SK-N-SH (cell line): ENCODE results near the gene PLIN5. TPM values are rescaled to one million over a fixed set of nuclear protein-coding genes. Genes with fewer than 3 reads are reported as not detected.
"Not testable (repeated sequence)": the region's sequence is repeated elsewhere in the genome, so short reads cannot be mapped to it uniquely, and the experiment has no call there.

Experiments
- CTCF ChIA-PET: fragments of 300-600, 350-600 bp; formaldehyde crosslinking; extraction: SDS; loops from one replicate; lab custom pipeline; 2021; lab: Yijun Ruan, JAX
- POLR2A ChIA-PET: fragments of 350-600 bp; sonication (Branson Sonifier 250); formaldehyde crosslinking; extraction: SDS; loops from one replicate; lab custom pipeline; 2020; ENCODE audit warnings: antibody characterized with exemption, inconsistent platforms; lab: Yijun Ruan, JAX
- DNase-seq: peaks from one replicate; pipeline ENCODE4 v3.0.0; 2012
- H2AFZ ChIP-seq: fragments of 200-600 bp; sonication (generic); 2 replicates; pipeline ENCODE4 v1.8.1; 2016; ENCODE audit warnings: antibody characterized with exemption, mild to moderate bottlenecking, low read depth
- H3F3A ChIP-seq: fragments of 200-600 bp; sonication (generic); replicated peaks from 2 replicates; pipeline ENCODE3; 2016; ENCODE audit warnings: antibody characterized with exemption, mild to moderate bottlenecking; ENCODE audit not compliant: insufficient read depth
- H3K27ac ChIP-seq, 2 experiments: fragments of 200-500 bp in 1 of 2; fragments of 200-600 bp in 1 of 2; sonication (Bioruptor generic) in 1 of 2; sonication (generic), shearing (Covaris generic) in 1 of 2; 2 replicates each; pipeline versions ENCODE4 v1.5.1 to v1.6.1; 2014 to 2016; ENCODE audit warnings: low read depth in 2 of 2, inconsistent platforms in 1 of 2, low read length in 1 of 2, mild to moderate bottlenecking in 1 of 2, mixed read lengths in 1 of 2
- H3K27me3 ChIP-seq: fragments of 200-600 bp; sonication (generic), shearing (Covaris generic); 2 replicates; pipeline ENCODE4 v1.6.1; 2016; ENCODE audit warnings: mixed run types; ENCODE audit not compliant: insufficient read depth
- H3K36me3 ChIP-seq, 2 experiments: fragments of 200-500 bp in 1 of 2; fragments of 200-600 bp in 1 of 2; sonication (Bioruptor generic) in 1 of 2; sonication (generic) in 1 of 2; replicated peaks in 1 of 2; 2 replicates each; pipeline versions ENCODE3 to v1.5.1; 2014 to 2016; ENCODE audit warnings: low read length in 1 of 2, mild to moderate bottlenecking in 1 of 2; ENCODE audit not compliant: insufficient read depth in 2 of 2, control insufficient read depth in 1 of 2
- H3K4me1 ChIP-seq, 2 experiments: fragments of 200-500 bp in 1 of 2; fragments of 200-600 bp in 1 of 2; sonication (Bioruptor generic) in 1 of 2; sonication (generic), shearing (Covaris generic) in 1 of 2; 2 replicates each; pipeline versions ENCODE4 v1.5.1 to v1.6.1; 2014 to 2016; ENCODE audit warnings: low read depth in 1 of 2, low read length in 1 of 2, mixed run types in 1 of 2; ENCODE audit not compliant: insufficient read depth in 2 of 2, control insufficient read depth in 1 of 2
- H3K4me2 ChIP-seq: fragments of 200-600 bp; sonication (generic), shearing (Covaris generic); 2 replicates; pipeline ENCODE4 v1.6.1; 2017; ENCODE audit warnings: mixed run types
- H3K4me3 ChIP-seq, 2 experiments: fragments of 200-500 bp in 1 of 2; fragments of 200-600 bp in 1 of 2; sonication (Bioruptor generic) in 1 of 2; sonication (generic), shearing (Covaris generic) in 1 of 2; 2 replicates each; pipeline versions ENCODE4 v1.5.1 to v1.8.1; 2014 to 2016; ENCODE audit warnings: low read depth in 2 of 2, inconsistent platforms in 1 of 2, low read length in 1 of 2, mild to moderate bottlenecking in 1 of 2, mixed read lengths in 1 of 2, moderate library complexity in 1 of 2
- H3K79me2 ChIP-seq: fragments of 200-600 bp; sonication (generic); 2 replicates; pipeline ENCODE4 v1.8.1; 2017; ENCODE audit warnings: mild to moderate bottlenecking; ENCODE audit not compliant: insufficient read depth
- H3K9ac ChIP-seq: fragments of 200-600 bp; sonication (generic); 2 replicates; pipeline ENCODE4 v1.6.1; 2017; ENCODE audit warnings: mixed run types
- H3K9me2 ChIP-seq: fragments of 200-600 bp; sonication (generic); 2 replicates; pipeline ENCODE4 v1.6.1; 2017; ENCODE audit warnings: mixed run types
- H3K9me3 ChIP-seq: fragments of 200-600 bp; sonication (generic); 2 replicates; pipeline ENCODE4 v1.6.1; 2017; ENCODE audit warnings: mixed run types, mild to moderate bottlenecking, moderate library complexity
- H4K20me1 ChIP-seq: fragments of 200-600 bp; sonication (generic); 2 replicates; pipeline ENCODE4 v1.6.1; 2017; ENCODE audit warnings: mild to moderate bottlenecking, mixed run types; ENCODE audit not compliant: insufficient read depth
- CHD2 ChIP-seq: fragments of 150-350 bp; IDR thresholded peaks from 2 replicates; pipeline ENCODE4 v1.6.1; 2018; ENCODE audit warnings: low read length; ENCODE audit not compliant: partially characterized antibody
- CTCF ChIP-seq: fragments of 200-600 bp; sonication (generic); IDR thresholded peaks from 2 replicates; pipeline ENCODE4 v1.6.1; 2017; ENCODE audit warnings: antibody characterized with exemption, mild to moderate bottlenecking, moderate library complexity
- ELF1 ChIP-seq: IDR thresholded peaks from 2 replicates; pipeline ENCODE4 v1.4.0; 2012
- EZH2phosphoT487 ChIP-seq: fragments of 200-600 bp; sonication (generic); IDR thresholded peaks from 2 replicates; pipeline ENCODE4 v1.6.1; 2017; ENCODE audit warnings: low read depth, mixed run types, mild to moderate bottlenecking, antibody characterized with exemption, moderate library complexity, borderline replicate concordance
- GABPA ChIP-seq: IDR thresholded peaks from 2 replicates; pipeline ENCODE4 v1.4.0; 2012; ENCODE audit warnings: low read depth, mild to moderate bottlenecking
- GATA2 ChIP-seq: sonication (generic); formaldehyde crosslinking; IDR thresholded peaks from 2 replicates; pipeline ENCODE4 v1.5.0; 2020; ENCODE audit warnings: mild to moderate bottlenecking, missing genetic modification reagents
- IRF3 ChIP-seq: fragments of 150-350 bp; IDR thresholded peaks from 2 replicates; pipeline ENCODE4 v1.6.1; 2016; ENCODE audit warnings: mild to moderate bottlenecking, low read depth, low read length
- MAX ChIP-seq: IDR thresholded peaks from 2 replicates; pipeline ENCODE4 v1.4.0; 2012; ENCODE audit warnings: low read depth
- NFIC ChIP-seq: IDR thresholded peaks from 2 replicates; pipeline ENCODE4 v1.4.0; 2012; ENCODE audit warnings: borderline replicate concordance
- NRF1 ChIP-seq: IDR thresholded peaks from 2 replicates; pipeline ENCODE4 v1.6.1; 2012; ENCODE audit warnings: low read depth, mild to moderate bottlenecking, low read length
- PBX3 ChIP-seq: IDR thresholded peaks from 2 replicates; pipeline ENCODE4; 2012
- POLR2AphosphoS5 ChIP-seq: IDR thresholded peaks from 2 replicates; pipeline ENCODE4 v1.6.1; 2012; ENCODE audit warnings: low read depth, low read length
- RCOR1 ChIP-seq: fragments of 150-350 bp; IDR thresholded peaks from 2 replicates; pipeline ENCODE4 v1.6.1; 2017; ENCODE audit warnings: antibody characterized with exemption, low read length
- RXRA ChIP-seq: IDR thresholded peaks from 2 replicates; pipeline ENCODE4 v1.4.0; 2012; ENCODE audit warnings: low read depth, mild to moderate bottlenecking, borderline replicate concordance
- SIN3A ChIP-seq: IDR thresholded peaks from 2 replicates; pipeline ENCODE4 v1.6.1; 2012; ENCODE audit warnings: low read depth, mild to moderate bottlenecking, low read length, moderate library complexity, borderline replicate concordance
- SMC3 ChIP-seq: IDR thresholded peaks from 2 replicates; pipeline ENCODE4 v1.6.1; 2012; ENCODE audit warnings: low read depth, low read length, improper control_type of control experiment
- TAF1 ChIP-seq: IDR thresholded peaks from 2 replicates; pipeline ENCODE4 v1.6.1; 2012; ENCODE audit warnings: low read depth, mild to moderate bottlenecking, low read length, moderate library complexity, borderline replicate concordance
- TEAD4 ChIP-seq: IDR thresholded peaks from 2 replicates; pipeline ENCODE4 v1.4.0; 2012; ENCODE audit warnings: mild to moderate bottlenecking, borderline replicate concordance; ENCODE audit not compliant: insufficient read depth
- WGBS: methylation state at CpG from one replicate; pipeline ENCODE4 v1.1.6; 2017; ENCODE audit warnings: low lambda C conversion rate; 5-methylcytosine and 5-hydroxymethylcytosine counted together
- polyA plus RNA-seq, 3 experiments: library from polyadenylated mRNA; depleted of rRNA; stranded (reverse); fragments of >200 nt; gene quantifications; 2 replicates each; pipeline ENCODE4 v1.2.3, GENCODE V29; 2012

Gene PLIN5
- polyA plus RNA-seq, 1 of the 3 experiments (the other 2 are of a cell fraction) = 0.59 TPM

- Histone ChIP-seq H3K9me3 (no peaks in the 10 kb centered on the region), H3K4me2 (no peak overlapping the region), H3K4me1 (peaks cover 0 to 3% of the 10 kb centered on the region in 2 experiments; a peak in 2 of 4 replicates), H3K9me2 (no peaks in the 10 kb centered on the region), H3K9ac (no peak overlapping the region), H4K20me1 (no peaks in the 10 kb centered on the region), H3K36me3 (no peaks in the 10 kb centered on the region), H3K4me3 (no peak overlapping the region), H3F3A (no peaks in the 10 kb centered on the region), H3K27ac (no peak overlapping the region), H3K27me3 (peaks cover 26% of the 10 kb centered on the region; the same call in 1 of the 2 replicates), H3K79me2 (no peaks in the 10 kb centered on the region), H2AFZ (no peak overlapping the region)
- TF ChIP-seq SMC3 (no peak), PBX3 (no peak), TEAD4 (no peak), RXRA (no peak), TAF1 (no peak), EZH2phosphoT487 (no peak), ELF1 (no peak), MAX (no peak), NRF1 (no peak), IRF3 (no peak), CHD2 (no peak), RCOR1 (no peak), GATA2 (CRISPR knock-in tag) (no peak)
- 66% methylated on average over 10 of the region's 14 CpGs for WGBS
- CTCF ChIA-PET = no interaction called here
- POLR2A ChIA-PET = no interaction called here
- no peak for DNase-seq
Observed at GRCh38 chr19:4529924-4530522, 5.0 kb downstream of the PLIN5 start.

- Histone ChIP-seq H3K9ac (no peak overlapping the region), H2AFZ (no peak overlapping the region), H3K4me1 (no peaks in the 10 kb centered on the region; a peak in 1 of 4 replicates), H3K9me3 (no peaks in the 10 kb centered on the region), H4K20me1 (no peaks in the 10 kb centered on the region), H3K79me2 (no peaks in the 10 kb centered on the region), H3K9me2 (no peaks in the 10 kb centered on the region), H3K36me3 (no peaks in the 10 kb centered on the region), H3K27ac (no peak overlapping the region), H3K4me2 (no peak overlapping the region), H3K27me3 (peaks cover 26% of the 10 kb centered on the region; the same call in 1 of the 2 replicates), H3K4me3 (no peak overlapping the region), H3F3A (no peaks in the 10 kb centered on the region)
- DNase-seq = no peak
- ChIA-PET CTCF (no interaction called here), POLR2A (no interaction called here)
- TF ChIP-seq NFIC = no peak
- no peak for TF ChIP-seq SIN3A
- TF ChIP-seq PBX3 = no peak
- no peak for TF ChIP-seq GABPA
- no peak for TF ChIP-seq CTCF
- no peak for TF ChIP-seq POLR2AphosphoS5
- WGBS = 39% methylated on average over 5 of the region's 15 CpGs
Observed at GRCh38 chr19:4528843-4529242, 6.2 kb downstream of the PLIN5 start.

GRCh38 chr19:4527377-4527776 lies 7.6 kb downstream of the PLIN5 start:
- H3K27ac ChIP-seq, H3K36me3 ChIP-seq, POLR2A ChIA-PET, DNase-seq, H3F3A ChIP-seq, H3K9ac ChIP-seq, H3K4me1 ChIP-seq, H3K4me2 ChIP-seq, H3K79me2 ChIP-seq, H3K9me2 ChIP-seq, H3K9me3 ChIP-seq, H4K20me1 ChIP-seq, H3K4me3 ChIP-seq, H2AFZ ChIP-seq: not testable (repeated sequence)
- 84% methylated on average over 8 of the region's 8 CpGs for WGBS
- CTCF ChIA-PET = interaction anchor here (7.2 kb wide), 1 partner anchor 7 kb away, joined by 78 read pairs; the partner anchor contains the start of gene PLIN5
- peaks cover 14% of the 10 kb centered on the region; the same call in 1 of the 2 replicates for H3K27me3 ChIP-seq
